ENCODE results near the gene SURF6. TPM values are rescaled to one million over a fixed set of nuclear protein-coding genes. Genes with fewer than 3 reads are reported as not detected.

The SURF6 gene
- total and polyA plus RNA-seq, 2 of the 8 experiments (the other 6 are each of a cell fraction or from before 2014, with no cell fraction given): 6.1 to 23.7 TPM

- no peak overlapping the region for H4K8ac ChIP-seq (ENCODE audit: extremely low read depth, insufficient read depth, low read length)
- no peaks in the 10 kb centered on the region for H3K23me2 ChIP-seq (ENCODE audit: low read depth, low read length)
- no peak overlapping the region for H4K5ac ChIP-seq (ENCODE audit: insufficient read length, low read depth, low read length)
- H3K4me3 ChIP-seq (ENCODE audit: extremely low read depth in 1 of 4, insufficient read depth in 2 of 4, low read depth in 3 of 4, low read length in 4 of 4): no peak overlapping the region
- no peak overlapping the region for H2BK120ac ChIP-seq (replicated peaks; ENCODE audit: low read depth, low read length)
- H3K4me1 ChIP-seq (replicated peaks in 1 of 4; ENCODE audit: control insufficient read depth in 3 of 4, insufficient read depth in 4 of 4, low read length in 3 of 4): no peaks in the 10 kb centered on the region
- no peak overlapping the region for H3K9ac ChIP-seq (replicated peaks in 1 of 4; ENCODE audit: extremely low read depth in 1 of 4, low read depth in 3 of 4, low read length in 3 of 4)
- H2BK5ac ChIP-seq (ENCODE audit: low read depth, low read length): no peak overlapping the region
- no peak overlapping the region for H3K18ac ChIP-seq (ENCODE audit: extremely low read depth, low read length)
- no peak overlapping the region for H3K27ac ChIP-seq (ENCODE audit: low read depth, low read length)
- no peak overlapping the region for H2AFZ ChIP-seq (ENCODE audit: low read length)
- no peak overlapping the region for H3K23ac ChIP-seq (ENCODE audit: insufficient read length)
- no peaks in the 10 kb centered on the region for H3K79me1 ChIP-seq (ENCODE audit: low read depth, low read length)
- no peak overlapping the region for H2BK20ac ChIP-seq (ENCODE audit: low read length)
- H4K91ac ChIP-seq (replicated peaks; ENCODE audit: insufficient read length, low read length): no peak overlapping the region
- no peaks in the 10 kb centered on the region for H4K20me1 ChIP-seq (replicated peaks in 1 of 2; ENCODE audit: control insufficient read depth in 1 of 2, insufficient read depth in 2 of 2, low read length in 2 of 2)
- no peak overlapping the region for H2BK12ac ChIP-seq (ENCODE audit: low read depth, low read length)
- H3K36me3 ChIP-seq (ENCODE audit: control insufficient read depth in 2 of 4, insufficient read depth in 4 of 4, low read length in 3 of 4): no peaks in the 10 kb centered on the region
- no peak overlapping the region for H3K56ac ChIP-seq (replicated peaks; ENCODE audit: insufficient read length, low read depth, low read length)
- H3K14ac ChIP-seq (ENCODE audit: insufficient read length): no peak overlapping the region
- peaks cover 10 to 16% of the 10 kb centered on the region in 2 experiments for H3K9me3 ChIP-seq (ENCODE audit: insufficient read depth in 2 of 2, low read depth in 1 of 2, low read length in 1 of 2)
- CTCF ChIA-PET (ENCODE audit: partially characterized antibody): interaction anchor here (0.9 to 1.2 kb wide), 3 partner anchors 8 to 137 kb away, joined by 3 to 4 read pairs (median 4); no protein-coding TSS in a partner anchor
- no peak overlapping the region for H3K4me2 ChIP-seq (ENCODE audit: insufficient read depth in 1 of 2, low read depth in 2 of 2, low read length in 2 of 2)
- no peak for DNase-seq (ENCODE audit: low read depth in 1 of 2, low spot score in 2 of 2)
- H3K79me2 ChIP-seq (ENCODE audit: control insufficient read depth in 1 of 2, insufficient read depth in 2 of 2, low read length in 2 of 2): no peaks in the 10 kb centered on the region
- no peak overlapping the region for H2AK5ac ChIP-seq (ENCODE audit: low read depth, low read length)
- H3K27me3 ChIP-seq (replicated peaks in 1 of 4; ENCODE audit: control insufficient read depth in 3 of 4, extremely low read depth in 1 of 4, insufficient read depth in 3 of 4, low read length in 3 of 4): no peaks in the 10 kb centered on the region
- TF ChIP-seq CTBP2 (IDR thresholded peaks at IDR 0.05; ENCODE audit: borderline replicate concordance, insufficient read depth, insufficient read length, low read length) (no peak), KDM4A (IDR thresholded peaks at IDR 0.05; ENCODE audit: low read depth, low read length, severe bottlenecking) (no peak), CHD2 (IDR thresholded peaks at IDR 0.05; ENCODE audit: low read length) (no peak), KDM5A (IDR thresholded peaks at IDR 0.05; ENCODE audit: low read length) (no peak), POLR2A (IDR thresholded peaks at IDR 0.05; ENCODE audit: control extremely low read depth in 1 of 2, low read depth in 2 of 2, low read length in 2 of 2) (no peak), ATF2 (IDR thresholded peaks at IDR 0.05; ENCODE audit: low read length) (no peak), RFX5 (IDR thresholded peaks at IDR 0.05; ENCODE audit: borderline replicate concordance, low read depth, low read length) (no peak), SIRT6 (IDR thresholded peaks at IDR 0.05; ENCODE audit: low read length) (no peak), ATF3 (IDR thresholded peaks at IDR 0.05; ENCODE audit: insufficient read depth, low read depth, low read length) (no peak)
- no peak for FAIRE-seq
- no peak overlapping the region for H3K4ac ChIP-seq (replicated peaks; ENCODE audit: insufficient read length, low read depth, low read length)
- POLR2A ChIA-PET (ENCODE audit: partially characterized antibody): interaction anchor here (1.5 kb wide), 1 partner anchor 28 kb away, joined by 6 read pairs; no protein-coding TSS in a partner anchor
- H2BK15ac ChIP-seq (ENCODE audit: low read length): no peak overlapping the region
- WGBS, 2 experiments (ENCODE audit: extremely low coverage in 1 of 2, insufficient coverage in 1 of 2, insufficient read length in 1 of 2, insufficient replicate concordance in 2 of 2, low coverage in 1 of 2, low lambda C conversion rate in 2 of 2, missing lambda C conversion rate in 1 of 2): 88% methylated on average over 9 of the region's 10 CpGs; no CpG with 5 or more reads in 1 of the 2 experiments
Observed at GRCh38 chr9:133323211-133323610, 12.8 kb downstream of the SURF6 start.
